Endothelial cell (in vitro differentiated cells): ENCODE results near the gene SIL1. TPM values are rescaled to one million over a fixed set of nuclear protein-coding genes. Genes with fewer than 3 reads are reported as not detected.

ENCODE experiments used
- DNase-seq: peaks from one replicate; pipeline ENCODE4 v3.0.0; 2021; ENCODE audit warnings: low spot score
- H3K27ac Mint-ChIP-seq: one replicate; pipeline ENCODE4 v1.8.0; 2021; ENCODE audit warnings: mixed read lengths, inconsistent platforms; ENCODE audit not compliant: unreplicated experiment
- H3K27me3 Mint-ChIP-seq: one replicate; pipeline ENCODE4 v1.8.0; 2021; ENCODE audit warnings: mild to moderate bottlenecking, moderate library complexity, mixed read lengths, inconsistent platforms; ENCODE audit not compliant: unreplicated experiment
- H3K36me3 Mint-ChIP-seq: one replicate; pipeline ENCODE4 v1.8.0; 2021; ENCODE audit warnings: mild to moderate bottlenecking, low read depth, mixed read lengths, inconsistent platforms; ENCODE audit not compliant: unreplicated experiment
- H3K4me1 Mint-ChIP-seq: one replicate; pipeline ENCODE4 v1.8.0; 2021; ENCODE audit warnings: mild to moderate bottlenecking, mixed read lengths, inconsistent platforms; ENCODE audit not compliant: unreplicated experiment
- H3K4me3 Mint-ChIP-seq: one replicate; pipeline ENCODE4 v1.8.0; 2021; ENCODE audit warnings: mild to moderate bottlenecking, mixed read lengths, inconsistent platforms; ENCODE audit not compliant: unreplicated experiment
- H3K9me3 Mint-ChIP-seq: one replicate; pipeline ENCODE4 v1.8.0; 2021; ENCODE audit warnings: mixed read lengths, inconsistent platforms; ENCODE audit not compliant: unreplicated experiment
- total RNA-seq: library from RNA; stranded (reverse); fragmentation: NEBNext Ultra II Directional; extraction: Animal tissue kit (Norgen Biotek cat#: 25700); gene quantifications from one replicate; pipeline ENCODE4 v1.2.1, GENCODE V29; 2021; ENCODE audit not compliant: unreplicated experiment
- TF ChIP-seq, protein P1 (sequence below): fragments of 200-600 bp; sonication (generic); IDR thresholded peaks from one replicate; pipeline ENCODE4 v1.5.0; 2021; ENCODE audit warnings: antibody characterized with exemption; ENCODE audit not compliant: unreplicated experiment

Gene SIL1
- total RNA-seq, 1 donor from 2014 or later: 35.6 TPM

DNA sequence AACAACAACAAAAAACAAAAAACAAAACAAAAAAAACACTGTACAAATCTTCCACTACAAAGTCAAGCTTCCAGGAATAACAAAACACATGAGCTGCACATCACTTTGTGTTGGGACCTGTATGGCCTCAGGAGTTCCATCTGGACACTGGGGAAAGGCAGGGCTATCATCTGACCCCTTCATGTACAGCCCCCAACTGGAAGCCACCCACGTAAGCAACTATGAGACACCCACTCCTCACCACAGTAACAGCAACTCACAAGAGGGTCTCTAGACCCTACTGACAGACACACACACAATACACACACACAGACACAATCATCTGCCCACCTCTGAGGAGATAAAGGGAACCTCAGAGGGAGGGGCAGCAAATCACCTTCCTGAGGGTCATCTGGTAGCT lies 241.4 kb downstream of the SIL1 start:
- H3K4me3 Mint-ChIP-seq: no peak overlapping the region
- no peaks in the 10 kb centered on the region for H3K9me3 Mint-ChIP-seq
- TF ChIP-seq, protein P1, sequence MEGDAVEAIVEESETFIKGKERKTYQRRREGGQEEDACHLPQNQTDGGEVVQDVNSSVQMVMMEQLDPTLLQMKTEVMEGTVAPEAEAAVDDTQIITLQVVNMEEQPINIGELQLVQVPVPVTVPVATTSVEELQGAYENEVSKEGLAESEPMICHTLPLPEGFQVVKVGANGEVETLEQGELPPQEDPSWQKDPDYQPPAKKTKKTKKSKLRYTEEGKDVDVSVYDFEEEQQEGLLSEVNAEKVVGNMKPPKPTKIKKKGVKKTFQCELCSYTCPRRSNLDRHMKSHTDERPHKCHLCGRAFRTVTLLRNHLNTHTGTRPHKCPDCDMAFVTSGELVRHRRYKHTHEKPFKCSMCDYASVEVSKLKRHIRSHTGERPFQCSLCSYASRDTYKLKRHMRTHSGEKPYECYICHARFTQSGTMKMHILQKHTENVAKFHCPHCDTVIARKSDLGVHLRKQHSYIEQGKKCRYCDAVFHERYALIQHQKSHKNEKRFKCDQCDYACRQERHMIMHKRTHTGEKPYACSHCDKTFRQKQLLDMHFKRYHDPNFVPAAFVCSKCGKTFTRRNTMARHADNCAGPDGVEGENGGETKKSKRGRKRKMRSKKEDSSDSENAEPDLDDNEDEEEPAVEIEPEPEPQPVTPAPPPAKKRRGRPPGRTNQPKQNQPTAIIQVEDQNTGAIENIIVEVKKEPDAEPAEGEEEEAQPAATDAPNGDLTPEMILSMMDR: no peak
- no peak for DNase-seq
- no peak overlapping the region for H3K27ac Mint-ChIP-seq
- no peaks in the 10 kb centered on the region for H3K36me3 Mint-ChIP-seq
- peaks cover 3% of the 10 kb centered on the region for H3K4me1 Mint-ChIP-seq
- H3K27me3 Mint-ChIP-seq: peaks cover 9% of the 10 kb centered on the region

- Mint-ChIP-seq H3K27me3 (peaks cover 12% of the 10 kb centered on the region), H3K27ac (no peak overlapping the region), H3K4me1 (peaks cover 3% of the 10 kb centered on the region), H3K4me3 (no peak overlapping the region), H3K36me3 (peaks cover 3% of the 10 kb centered on the region), H3K9me3 (no peaks in the 10 kb centered on the region)
- TF ChIP-seq, protein P1: no peak
- no peak for DNase-seq
Observed at GRCh38 chr5:138955671-138956295, 242.4 kb downstream of the SIL1 start.

DNA sequence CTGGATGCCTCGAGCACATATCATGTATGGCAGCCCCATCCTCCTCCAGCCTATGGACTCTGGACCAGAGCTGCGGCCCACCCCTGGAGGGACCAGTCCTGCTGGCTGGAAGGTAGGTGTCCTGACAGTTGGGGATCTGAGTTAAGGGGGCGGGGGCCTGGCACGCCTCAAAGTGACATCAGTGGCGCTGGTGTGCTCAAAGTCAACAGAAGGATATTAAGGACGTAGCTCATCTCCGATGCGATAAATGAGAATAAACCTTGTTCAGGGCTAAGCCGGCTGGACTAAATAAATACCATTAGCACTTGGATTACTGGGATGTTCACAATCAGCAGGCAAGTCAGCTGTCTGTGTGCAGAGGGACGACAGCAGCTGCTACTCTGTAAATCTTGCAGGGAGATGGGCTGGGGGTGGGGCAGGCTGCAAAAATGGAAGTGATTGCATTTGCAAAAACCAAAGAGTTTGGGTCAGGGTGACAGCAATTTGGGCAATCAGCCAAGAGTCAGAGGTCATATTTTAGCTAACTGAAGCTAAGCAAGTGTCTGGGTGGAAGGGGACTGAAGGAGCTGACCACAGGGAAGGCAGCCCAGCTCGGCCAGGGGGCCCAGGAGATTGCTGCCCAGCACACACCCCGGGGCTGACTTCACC lies 243.0 kb downstream of the SIL1 start:
- TF ChIP-seq, protein P1: no peak
- no peaks in the 10 kb centered on the region for H3K9me3 Mint-ChIP-seq
- no peak overlapping the region for H3K27ac Mint-ChIP-seq
- H3K4me1 Mint-ChIP-seq: peaks cover 3% of the 10 kb centered on the region
- peaks cover 4% of the 10 kb centered on the region for H3K36me3 Mint-ChIP-seq
- DNase-seq: no peak
- peaks cover 13% of the 10 kb centered on the region for H3K27me3 Mint-ChIP-seq
- H3K4me3 Mint-ChIP-seq: no peak overlapping the region

DNA sequence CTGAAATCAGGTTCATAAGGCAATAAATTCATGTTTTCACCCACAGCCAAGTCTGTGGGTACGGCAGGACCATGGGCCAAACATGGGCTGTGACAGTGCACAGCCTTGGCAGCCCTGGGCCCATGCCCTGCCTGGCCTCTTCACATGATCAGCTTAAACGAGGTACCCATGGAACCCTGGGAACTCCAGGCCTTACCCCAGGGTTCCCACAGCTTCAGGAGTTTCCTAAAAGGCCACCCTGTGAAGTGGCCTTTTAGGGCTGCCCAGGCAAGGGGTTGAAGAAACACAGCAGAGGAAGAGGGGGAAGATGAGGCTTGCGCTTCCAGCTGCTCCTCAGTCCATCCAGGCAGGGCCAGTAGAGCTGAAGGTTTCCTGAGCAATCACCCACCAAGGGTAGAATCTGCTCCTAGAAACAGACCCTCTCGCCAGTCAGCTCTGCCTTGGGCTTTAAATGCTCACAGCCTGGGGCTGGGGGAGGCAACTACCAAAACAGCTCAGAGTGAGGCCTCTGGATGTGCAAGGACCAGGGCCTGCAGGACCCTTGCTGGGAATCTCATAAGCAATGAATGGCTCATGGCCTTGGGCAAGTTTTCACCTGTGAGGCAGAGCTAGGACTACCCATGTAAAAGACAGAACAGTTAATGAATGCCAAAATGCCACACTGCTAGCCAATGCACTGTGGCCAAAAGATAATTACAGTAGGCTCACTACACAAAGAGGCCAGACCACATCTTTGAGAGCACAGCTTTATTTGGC lies 243.7 kb downstream of the SIL1 start:
- no peak overlapping the region for H3K27ac Mint-ChIP-seq
- H3K9me3 Mint-ChIP-seq: no peaks in the 10 kb centered on the region
- H3K4me1 Mint-ChIP-seq: peaks cover 3% of the 10 kb centered on the region

More for the DNA sequence above, 243.7 kb downstream of the SIL1 start:
- DNase-seq: no peak
- Mint-ChIP-seq H3K4me3 (no peak overlapping the region), H3K36me3 (peaks cover 4% of the 10 kb centered on the region), H3K27me3 (peaks cover 13% of the 10 kb centered on the region)
- TF ChIP-seq, protein P1: no peak
